HG02759 (cell line): Measurements from ENCODE around the gene LGALS3BP.
"Not testable (repeated sequence)": the region's sequence is repeated elsewhere in the genome, so short reads cannot be mapped to it uniquely, and the experiment has no call there.

Experiments used
- ATAC-seq: cut with Tn5 transposase; IDR thresholded peaks from one replicate; pipeline ENCODE4 v1.9.1; 2021; ENCODE audit warnings: mild to moderate bottlenecking, moderate library complexity; ENCODE audit not compliant: unreplicated experiment

The LGALS3BP gene, protein sequence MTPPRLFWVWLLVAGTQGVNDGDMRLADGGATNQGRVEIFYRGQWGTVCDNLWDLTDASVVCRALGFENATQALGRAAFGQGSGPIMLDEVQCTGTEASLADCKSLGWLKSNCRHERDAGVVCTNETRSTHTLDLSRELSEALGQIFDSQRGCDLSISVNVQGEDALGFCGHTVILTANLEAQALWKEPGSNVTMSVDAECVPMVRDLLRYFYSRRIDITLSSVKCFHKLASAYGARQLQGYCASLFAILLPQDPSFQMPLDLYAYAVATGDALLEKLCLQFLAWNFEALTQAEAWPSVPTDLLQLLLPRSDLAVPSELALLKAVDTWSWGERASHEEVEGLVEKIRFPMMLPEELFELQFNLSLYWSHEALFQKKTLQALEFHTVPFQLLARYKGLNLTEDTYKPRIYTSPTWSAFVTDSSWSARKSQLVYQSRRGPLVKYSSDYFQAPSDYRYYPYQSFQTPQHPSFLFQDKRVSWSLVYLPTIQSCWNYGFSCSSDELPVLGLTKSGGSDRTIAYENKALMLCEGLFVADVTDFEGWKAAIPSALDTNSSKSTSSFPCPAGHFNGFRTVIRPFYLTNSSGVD

DNA sequence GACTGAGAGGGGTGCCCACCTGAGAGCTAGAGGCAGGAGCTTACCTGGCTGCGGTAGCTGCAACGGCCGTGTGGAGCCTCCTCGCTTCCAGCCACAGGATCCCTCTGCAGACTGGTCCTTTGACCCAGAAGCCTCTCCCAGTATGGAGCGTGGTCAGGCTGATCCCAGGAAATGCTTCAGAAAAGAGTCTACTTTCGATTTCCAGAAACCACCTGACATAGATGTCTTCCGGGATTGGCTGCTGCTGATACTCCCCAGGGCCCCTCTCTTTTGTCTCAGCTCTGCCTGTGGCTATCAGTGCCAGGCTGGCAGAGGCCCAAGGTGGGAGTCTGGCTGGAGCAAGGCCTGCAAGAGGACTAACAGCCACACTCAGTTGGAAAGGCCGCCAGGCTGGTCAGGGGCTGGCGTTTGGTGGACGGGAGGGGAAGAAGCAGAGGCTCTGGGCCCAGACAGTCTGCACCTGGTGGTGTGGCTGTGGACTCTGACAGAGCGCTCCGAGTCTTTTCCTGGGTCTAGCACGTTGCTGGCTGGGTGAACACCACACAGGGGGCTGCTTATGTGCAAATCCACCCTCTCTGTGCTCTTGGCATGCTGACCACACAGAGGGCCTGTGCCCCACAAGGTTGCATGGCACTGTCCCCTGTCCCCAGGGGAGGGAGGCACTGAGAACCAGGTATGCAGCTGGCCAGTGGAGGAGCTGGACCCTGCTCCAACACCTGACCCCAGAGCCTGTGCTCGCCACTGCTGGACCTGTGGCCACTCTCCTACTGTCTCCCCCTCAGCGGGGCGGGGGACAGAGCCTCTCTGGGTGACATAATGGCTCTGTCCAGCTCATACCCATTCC lies at the start of gene LGALS3BP:
TSS of gene LGALS3BP (minus strand) at position 144 of the 844 bp plus-strand sequence. CDS start 2,732 bp downstream, outside the sequence.
- ATAC-seq = no peak

DNA sequence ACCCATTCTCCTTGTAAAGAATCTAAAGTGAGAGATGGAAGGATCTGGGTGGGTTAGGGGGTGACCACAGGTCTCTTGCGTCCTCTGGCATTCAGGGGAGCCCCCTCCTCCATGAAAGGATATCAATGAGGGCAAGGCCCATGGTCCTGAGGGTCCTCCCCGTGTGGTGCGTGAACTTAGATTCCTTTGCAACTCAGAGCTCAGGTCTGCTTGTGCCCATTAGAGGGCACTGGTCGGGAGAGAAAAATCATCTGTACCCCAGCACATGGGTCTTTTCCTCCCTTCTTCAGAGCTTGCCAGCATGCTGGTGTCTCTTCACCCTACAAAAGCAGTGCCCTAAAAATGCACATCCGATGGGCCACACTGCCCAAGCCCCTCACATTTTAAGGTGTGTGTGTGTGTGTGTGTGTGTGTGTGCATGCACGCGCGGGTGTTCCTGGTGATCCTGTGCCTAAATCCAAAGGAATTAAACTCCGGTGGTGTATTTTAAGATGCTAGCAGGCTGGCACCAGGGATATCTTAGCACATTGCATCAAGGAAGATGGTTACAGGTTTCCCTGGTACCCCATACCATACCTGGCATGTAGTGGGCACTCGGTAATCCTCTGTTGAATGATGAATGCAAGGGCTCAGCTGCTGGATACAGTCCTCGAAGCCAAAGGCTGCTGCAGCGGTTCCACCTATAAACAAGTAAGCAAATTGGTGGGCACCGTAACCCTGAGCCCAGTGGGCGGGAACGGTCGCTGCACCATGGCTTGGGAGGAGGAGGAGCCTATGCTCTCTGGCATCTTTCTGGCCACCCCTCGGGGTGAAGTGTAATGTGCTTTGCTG lies 49.0 kb upstream of the LGALS3BP start:
- ATAC-seq = no peak

DNA sequence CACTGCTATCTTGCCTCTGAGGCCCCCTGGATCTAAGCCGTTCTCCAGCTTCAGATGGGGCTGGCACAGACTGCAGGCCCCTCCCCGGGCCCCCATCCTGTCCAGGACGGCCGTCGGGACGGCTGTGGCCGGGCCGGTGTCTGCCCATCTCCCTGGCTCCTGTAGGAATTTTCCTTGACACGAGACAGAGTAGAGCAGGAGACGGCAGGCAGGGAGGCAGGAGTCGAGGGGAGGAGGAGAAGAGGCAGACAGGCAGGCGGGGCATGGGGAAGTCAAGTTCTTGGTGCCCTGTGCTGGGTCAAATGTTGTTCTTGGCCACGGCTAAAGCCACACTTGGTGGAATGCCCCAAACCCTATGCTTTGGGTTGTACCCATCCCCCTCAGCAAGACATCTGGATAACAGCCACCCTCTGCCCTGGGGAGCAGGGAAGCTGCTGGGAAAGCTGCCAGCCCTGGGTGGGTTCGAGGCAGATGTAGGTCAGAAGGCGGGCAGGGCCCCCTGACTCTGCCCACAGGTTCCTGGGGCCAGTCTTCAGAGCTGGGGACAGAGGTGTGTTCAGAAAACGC lies 48.3 kb upstream of the LGALS3BP start:
- ATAC-seq = no peak

- no peak for ATAC-seq
Observed at GRCh38 chr17:79027274-79027924, 47.7 kb upstream of the LGALS3BP start.

DNA sequence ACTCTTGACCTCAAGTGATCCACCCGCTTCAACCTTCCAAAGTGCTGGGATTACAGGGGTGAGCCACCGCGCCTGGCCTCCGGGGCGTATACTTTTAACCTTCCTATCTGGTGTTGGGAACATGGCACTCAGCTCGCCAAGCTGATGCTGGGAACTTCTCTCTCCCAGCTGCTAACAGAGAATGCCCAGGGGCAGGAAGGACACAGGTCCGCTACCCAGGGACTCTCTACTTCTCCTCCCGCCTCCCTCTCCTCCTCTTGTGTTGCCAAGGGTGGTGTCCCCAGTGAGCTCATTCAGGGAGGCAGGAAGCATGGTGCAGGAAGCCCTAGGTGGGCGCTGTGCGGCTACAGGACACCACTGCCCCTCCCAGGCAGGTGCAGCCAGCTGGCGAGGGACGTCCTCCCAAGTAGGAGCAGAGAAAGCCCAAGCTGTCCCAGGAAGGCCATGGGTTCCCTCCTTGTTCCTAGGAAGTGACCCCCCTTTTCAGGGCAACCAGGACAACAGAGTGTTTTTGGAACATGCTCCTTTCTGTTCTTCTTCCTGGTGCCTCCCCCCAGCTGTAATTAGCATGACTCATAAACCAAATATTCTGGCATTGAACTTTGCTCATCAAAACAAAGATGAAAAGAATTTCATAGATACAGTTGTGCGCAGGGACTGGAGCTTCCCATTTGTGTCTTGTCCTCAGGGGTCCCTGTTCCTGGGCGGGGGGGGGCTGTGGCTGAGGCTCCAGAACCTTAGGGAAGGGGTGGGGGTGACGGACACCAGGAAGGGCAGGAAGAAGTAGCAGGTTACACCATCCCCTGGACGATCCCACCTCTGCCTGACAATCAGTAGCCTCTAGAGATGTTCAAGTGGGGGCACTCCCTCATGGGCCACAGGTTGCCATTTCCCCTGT lies 46.9 kb upstream of the LGALS3BP start:
- ATAC-seq = no peak

DNA sequence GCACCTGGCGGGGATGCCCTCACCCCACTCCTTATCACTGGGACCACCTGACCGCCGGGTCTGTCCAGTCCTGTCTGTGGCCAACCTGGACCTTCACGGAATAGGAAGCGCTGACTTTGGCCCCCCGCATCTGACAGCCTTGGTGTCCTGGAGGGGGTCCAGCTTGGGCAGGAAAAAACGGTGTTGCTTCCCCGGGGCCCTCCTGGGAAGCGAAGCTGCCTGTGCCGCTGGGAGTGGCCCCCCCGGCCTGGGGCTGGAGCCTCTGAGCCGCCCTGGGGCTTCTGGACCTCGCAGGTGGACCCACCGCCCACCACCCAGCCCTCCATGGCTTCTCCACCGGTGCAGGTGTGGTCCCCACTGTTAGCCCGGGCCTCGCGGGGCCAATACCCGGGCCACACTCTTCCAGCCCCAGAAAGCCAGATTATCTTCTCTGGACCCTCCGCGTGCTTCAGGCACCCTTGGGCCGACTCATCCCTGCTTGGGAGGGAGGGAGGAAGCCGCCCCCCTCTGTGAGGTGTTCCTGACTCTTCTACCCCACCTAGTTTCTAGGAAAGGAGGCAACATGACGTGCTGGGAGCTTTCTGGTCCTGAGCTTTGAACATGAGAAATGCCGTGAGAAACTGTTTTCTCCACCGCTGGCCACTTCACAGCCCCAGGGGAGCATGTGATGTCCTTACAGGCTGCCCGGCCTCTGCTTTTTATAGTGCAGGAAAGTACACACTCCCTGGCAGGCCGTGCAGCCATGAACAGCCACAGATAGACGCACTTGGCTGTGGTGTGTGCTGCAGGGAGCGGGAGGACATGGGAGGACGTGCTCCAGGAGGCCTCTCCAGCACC lies 45.4 kb upstream of the LGALS3BP start:
- ATAC-seq = no peak

DNA sequence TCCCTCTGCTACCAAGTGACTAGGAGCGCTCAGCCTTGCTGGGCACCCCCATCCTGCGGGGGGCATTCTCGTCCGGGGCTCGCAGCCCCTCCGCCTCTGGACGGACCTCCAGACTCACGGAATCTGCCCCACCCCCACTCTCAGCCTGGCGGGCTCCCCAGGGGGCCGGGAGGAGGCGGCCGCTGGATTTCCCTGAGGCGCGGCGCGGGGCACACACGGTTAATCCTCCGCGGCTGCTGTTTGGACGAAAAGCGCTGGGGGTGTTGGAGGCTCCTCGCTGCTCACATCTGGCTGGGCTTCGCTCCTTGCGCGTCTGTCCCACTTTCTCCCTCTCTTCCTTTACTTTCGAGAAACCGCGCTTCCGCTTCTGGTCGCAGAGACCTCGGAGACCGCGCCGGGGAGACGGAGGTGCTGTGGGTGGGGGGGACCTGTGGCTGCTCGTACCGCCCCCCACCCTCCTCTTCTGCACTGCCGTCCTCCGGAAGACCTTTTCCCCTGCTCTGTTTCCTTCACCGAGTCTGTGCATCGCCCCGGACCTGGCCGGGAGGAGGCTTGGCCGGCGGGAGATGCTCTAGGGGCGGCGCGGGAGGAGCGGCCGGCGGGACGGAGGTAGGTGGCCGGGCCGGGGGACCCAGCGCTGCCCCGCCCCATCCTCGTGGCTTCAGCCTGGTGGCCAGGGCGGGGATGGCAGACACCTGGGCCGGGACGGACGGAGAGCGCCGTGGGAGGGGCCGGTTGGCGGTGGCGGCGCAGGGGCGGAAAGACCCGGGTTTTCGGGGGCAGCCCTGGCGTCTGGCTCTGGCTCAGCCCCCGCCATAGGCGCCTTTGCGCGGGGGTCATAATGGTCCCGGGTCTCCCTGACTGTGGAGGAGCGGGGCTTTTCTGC lies 44.4 kb upstream of the LGALS3BP start, which contains the start of gene C1QTNF1:
TSS of gene C1QTNF1 (plus strand) at position 284 of the 886 bp plus-strand sequence. CDS start 19,800 bp downstream, outside the sequence.
- ATAC-seq = no peak

DNA sequence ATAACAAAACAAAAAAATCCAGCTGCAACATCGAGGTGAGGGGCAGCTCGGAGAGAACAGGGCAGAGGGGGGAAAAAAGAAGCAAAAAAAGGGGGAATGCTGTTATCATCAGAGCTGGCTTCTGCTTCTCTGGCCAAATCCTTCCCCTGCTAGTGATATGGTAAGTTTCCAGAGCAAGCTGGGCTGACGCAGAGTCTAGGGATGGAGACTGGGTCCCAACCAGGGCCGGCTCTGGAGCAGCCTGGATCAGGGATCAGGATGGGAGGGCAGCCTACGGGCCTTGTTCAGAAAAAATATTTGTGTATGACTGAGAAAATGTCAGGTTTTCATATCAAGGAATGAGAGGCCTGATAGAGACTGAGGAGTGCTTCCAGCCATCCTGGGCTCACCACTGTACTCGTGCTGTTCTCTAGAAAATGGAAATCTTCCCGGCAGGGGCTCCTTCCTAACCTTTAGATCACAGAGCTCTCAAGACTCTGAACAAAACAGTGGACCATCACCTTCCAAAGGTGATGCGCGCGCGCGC lies 43.5 kb upstream of the LGALS3BP start:
- ATAC-seq = no peak

DNA sequence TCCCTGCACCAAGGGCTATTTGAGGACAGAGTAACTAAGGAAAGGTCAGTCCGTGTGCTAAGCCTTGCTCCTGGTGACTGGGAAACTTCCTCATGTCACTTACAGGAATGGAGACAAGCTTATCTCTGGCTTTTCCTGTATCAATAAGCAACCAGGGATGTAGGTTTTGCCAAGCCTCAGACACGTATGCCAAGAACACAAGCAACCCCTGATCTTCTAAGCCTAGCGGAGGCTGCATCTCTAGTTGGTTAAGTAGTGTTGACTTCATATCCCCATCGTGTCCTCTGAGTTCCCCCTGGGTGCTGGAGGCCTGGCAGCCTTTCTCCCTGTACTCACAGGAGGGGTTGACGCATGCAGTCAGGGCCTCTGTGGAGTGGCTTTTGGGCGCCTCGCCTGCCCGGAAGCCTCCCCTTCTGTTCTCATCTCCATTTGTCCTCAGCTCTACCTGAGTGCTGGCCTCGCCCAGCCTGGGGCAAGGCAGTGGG lies 42.8 kb upstream of the LGALS3BP start:
- no peak for ATAC-seq

DNA sequence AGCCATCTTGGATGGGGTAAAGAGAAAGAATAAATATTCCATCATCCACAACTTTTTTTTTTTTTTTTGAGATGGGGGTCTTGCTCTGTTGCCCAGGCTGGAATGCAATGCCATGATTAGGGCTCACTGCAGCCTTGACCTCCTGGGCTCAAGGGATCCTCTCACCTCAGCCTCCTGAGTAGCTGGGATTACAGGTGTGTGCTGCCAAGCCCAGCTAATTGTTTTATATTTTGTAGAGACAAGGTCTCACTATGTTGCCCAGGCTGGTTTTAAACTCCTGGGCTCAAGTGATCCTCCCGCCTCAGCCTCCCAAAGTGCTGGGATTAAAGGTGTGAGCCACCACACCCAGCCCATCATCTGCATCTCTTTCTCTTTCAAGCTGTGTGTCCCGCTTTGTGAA lies 42.2 kb upstream of the LGALS3BP start:
- not testable (repeated sequence) for ATAC-seq

GRCh38 chr17:79020631-79021301 lies 41.0 kb upstream of the LGALS3BP start:
- ATAC-seq = no peak

DNA sequence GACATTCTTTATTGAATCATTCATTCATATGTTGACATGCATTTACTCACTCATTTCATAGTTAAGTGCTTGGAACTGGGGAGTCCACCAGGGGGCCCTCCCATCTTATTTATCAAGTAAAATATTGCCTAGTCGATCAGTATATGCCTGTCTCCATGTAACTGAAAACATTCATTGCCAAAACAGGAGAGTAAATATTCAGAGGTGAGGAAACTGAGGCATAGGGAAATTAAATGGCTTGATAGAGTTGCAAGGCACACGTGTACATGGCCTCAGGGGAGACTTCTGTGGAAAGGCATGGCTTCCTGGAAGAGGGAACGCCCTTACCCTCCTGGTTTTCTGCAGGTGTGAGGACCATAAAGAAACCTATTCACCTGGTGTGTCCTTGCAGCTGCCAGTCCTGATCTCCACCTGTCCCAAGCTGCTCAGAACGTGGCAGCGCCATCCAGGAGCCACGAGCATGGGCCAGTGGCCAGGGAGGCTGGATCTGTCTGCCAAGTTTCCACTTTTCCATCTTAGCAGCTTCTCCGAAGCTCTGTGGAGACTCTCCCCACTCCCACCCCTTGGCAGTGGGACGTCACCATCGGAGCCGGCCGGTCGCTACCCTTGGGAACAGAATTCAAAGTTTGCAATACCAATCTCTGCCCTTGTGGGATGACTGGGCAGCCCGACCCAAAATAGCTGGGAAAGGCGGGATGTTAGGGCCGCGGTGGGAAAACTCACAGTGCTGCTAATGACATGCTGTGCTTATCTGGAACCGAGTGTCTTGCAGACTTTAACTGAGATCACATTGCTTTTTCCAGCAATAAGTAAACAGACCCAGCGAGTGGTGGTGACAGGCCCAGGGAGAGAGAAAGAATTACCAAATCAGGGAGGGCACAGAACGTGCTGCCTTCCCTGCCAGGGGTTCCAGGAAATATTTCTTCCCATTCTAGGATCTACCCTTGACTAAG lies 40.2 kb upstream of the LGALS3BP start:
- ATAC-seq = no peak

GRCh38 chr17:79019261-79019631 lies 39.5 kb upstream of the LGALS3BP start:
- ATAC-seq = no peak

DNA sequence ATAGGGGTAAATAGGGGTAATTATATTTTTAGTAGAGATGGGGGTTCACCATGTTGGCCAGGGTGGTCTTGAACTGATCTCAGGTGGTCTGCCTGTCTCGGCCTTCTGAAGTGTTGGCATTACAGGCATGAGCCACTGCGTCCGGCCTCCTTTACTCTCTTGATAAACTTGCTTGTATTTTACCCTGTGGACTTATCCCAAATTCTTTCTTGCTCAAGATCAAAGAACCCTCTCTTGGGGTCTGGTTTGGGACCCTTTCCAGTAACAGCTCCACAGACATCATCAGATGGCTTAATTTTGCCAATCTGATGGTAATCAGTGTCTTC lies 38.6 kb upstream of the LGALS3BP start:
- no peak for ATAC-seq
